ENCODE data around the gene FYN. TPM values are rescaled to one million over a fixed set of nuclear protein-coding genes. Genes with fewer than 3 reads are reported as not detected.

Gene FYN
- total RNA-seq, 2 donors from 2014 or later, result 25.7 to 83.1 TPM

GRCh38 chr6:111840803-111841202, 32.4 kb downstream of the FYN start:
- no peaks in the 10 kb centered on the region for H3K36me3 ChIP-seq (replicated peaks in 1 of 2; ENCODE audit: insufficient read depth in 1 of 2, low read depth in 2 of 2)
- no peak overlapping the region for H3K4me3 ChIP-seq
- 85 to 86% methylated on average over 5 of the region's 5 CpGs for WGBS, 2 donors
- DNase-seq (no peak), ATAC-seq (no peak)
- TF ChIP-seq CTCF (IDR thresholded peaks at IDR 0.05) (no peak), POLR2A (IDR thresholded peaks at IDR 0.05) (no peak)
- no peaks in the 10 kb centered on the region for H3K9me3 ChIP-seq
- peaks cover 3% of the 10 kb centered on the region for H3K4me1 ChIP-seq
- H3K27ac ChIP-seq, result no peak overlapping the region
- H3K27me3 ChIP-seq, result no peaks in the 10 kb centered on the region
- intact Hi-C loops (cut with DNase I), result no loop called here

GRCh38 chr6:111838749-111839484, 34.3 kb downstream of the FYN start:
- H3K27ac ChIP-seq, result no peak overlapping the region
- TF ChIP-seq CTCF (IDR thresholded peaks at IDR 0.05) (no peak), POLR2A (IDR thresholded peaks at IDR 0.05) (no peak)
- no peaks in the 10 kb centered on the region for H3K4me1 ChIP-seq
- WGBS, 2 donors, result 75 to 76% methylated on average over 5 of the region's 5 CpGs
- H3K4me3 ChIP-seq, result no peak overlapping the region
- ATAC-seq, result no peak
- no peaks in the 10 kb centered on the region for H3K36me3 ChIP-seq (replicated peaks in 1 of 2; ENCODE audit: insufficient read depth in 1 of 2, low read depth in 2 of 2)
- no peak for DNase-seq
- H3K9me3 ChIP-seq, result no peaks in the 10 kb centered on the region
- intact Hi-C loops (cut with DNase I), result no loop called here
- H3K27me3 ChIP-seq, result no peaks in the 10 kb centered on the region

- H3K36me3 ChIP-seq (replicated peaks in 1 of 2; ENCODE audit: insufficient read depth in 1 of 2, low read depth in 2 of 2), result no peaks in the 10 kb centered on the region
- H3K27me3 ChIP-seq, result no peaks in the 10 kb centered on the region
- intact Hi-C loops (cut with DNase I), result no loop called here
- ATAC-seq (no peak), DNase-seq (no peak)
- H3K9me3 ChIP-seq, result no peaks in the 10 kb centered on the region
- H3K4me3 ChIP-seq, result no peak overlapping the region
- TF ChIP-seq CTCF (IDR thresholded peaks at IDR 0.05) (no peak), POLR2A (IDR thresholded peaks at IDR 0.05) (no peak)
- H3K27ac ChIP-seq, result no peak overlapping the region
- WGBS, 2 donors, result 67 to 72% methylated on average over 8 of the region's 8 CpGs
- no peaks in the 10 kb centered on the region for H3K4me1 ChIP-seq
These were observed 35.4 kb downstream of the FYN start for GRCh38 chr6:111837641-111838500.

- no peaks in the 10 kb centered on the region for H3K36me3 ChIP-seq (replicated peaks in 1 of 2; ENCODE audit: insufficient read depth in 1 of 2, low read depth in 2 of 2)
- TF ChIP-seq POLR2A (IDR thresholded peaks at IDR 0.05) (no peak), CTCF (IDR thresholded peaks at IDR 0.05) (no peak)
- intact Hi-C loops (cut with DNase I), result no loop called here
- H3K27ac ChIP-seq, result no peak overlapping the region
- H3K4me1 ChIP-seq, result no peaks in the 10 kb centered on the region
- H3K4me3 ChIP-seq, result no peak overlapping the region
- no peaks in the 10 kb centered on the region for H3K9me3 ChIP-seq
- WGBS, 2 donors, result 81 to 86% methylated on average over 6 of the region's 6 CpGs
- no peaks in the 10 kb centered on the region for H3K27me3 ChIP-seq
- ATAC-seq (no peak), DNase-seq (no peak)
These were observed 36.2 kb downstream of the FYN start for GRCh38 chr6:111837007-111837406.
